ENCODE measurements around the gene METAP2.
"Not testable (repeated sequence)": the region's sequence is repeated elsewhere in the genome, so short reads cannot be mapped to it uniquely, and the experiment has no call there.

DNA sequence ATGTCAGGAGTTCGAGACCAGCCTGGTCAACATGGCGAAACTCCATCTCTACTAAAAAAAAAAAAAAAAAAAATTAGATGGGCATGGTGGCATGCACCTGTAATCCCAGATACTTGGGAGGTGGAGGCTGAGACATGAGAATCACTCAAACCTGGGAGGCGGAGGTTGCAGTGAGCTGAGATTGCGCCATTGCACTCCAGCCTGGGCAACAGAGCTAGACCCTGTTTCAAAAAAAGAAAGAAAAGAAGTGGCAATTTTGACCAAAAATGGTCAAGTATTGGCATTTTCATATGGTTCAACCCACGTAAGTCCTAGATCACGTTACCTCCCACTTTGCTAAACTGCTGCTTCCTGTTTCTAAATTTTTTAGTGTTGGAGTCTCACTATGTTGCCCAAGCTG lies 8.6 kb downstream of the METAP2 start:
- TF ChIP-seq, protein P1, sequence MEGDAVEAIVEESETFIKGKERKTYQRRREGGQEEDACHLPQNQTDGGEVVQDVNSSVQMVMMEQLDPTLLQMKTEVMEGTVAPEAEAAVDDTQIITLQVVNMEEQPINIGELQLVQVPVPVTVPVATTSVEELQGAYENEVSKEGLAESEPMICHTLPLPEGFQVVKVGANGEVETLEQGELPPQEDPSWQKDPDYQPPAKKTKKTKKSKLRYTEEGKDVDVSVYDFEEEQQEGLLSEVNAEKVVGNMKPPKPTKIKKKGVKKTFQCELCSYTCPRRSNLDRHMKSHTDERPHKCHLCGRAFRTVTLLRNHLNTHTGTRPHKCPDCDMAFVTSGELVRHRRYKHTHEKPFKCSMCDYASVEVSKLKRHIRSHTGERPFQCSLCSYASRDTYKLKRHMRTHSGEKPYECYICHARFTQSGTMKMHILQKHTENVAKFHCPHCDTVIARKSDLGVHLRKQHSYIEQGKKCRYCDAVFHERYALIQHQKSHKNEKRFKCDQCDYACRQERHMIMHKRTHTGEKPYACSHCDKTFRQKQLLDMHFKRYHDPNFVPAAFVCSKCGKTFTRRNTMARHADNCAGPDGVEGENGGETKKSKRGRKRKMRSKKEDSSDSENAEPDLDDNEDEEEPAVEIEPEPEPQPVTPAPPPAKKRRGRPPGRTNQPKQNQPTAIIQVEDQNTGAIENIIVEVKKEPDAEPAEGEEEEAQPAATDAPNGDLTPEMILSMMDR (optimal IDR thresholded peaks at IDR 0.05 in 1 of 3, IDR thresholded peaks at IDR 0.05 in 1 of 3, conservative IDR thresholded peaks at IDR 0.05 in 1 of 3; ENCODE audit: extremely low read depth in 1 of 3, insufficient read depth in 2 of 3, low read length in 3 of 3), result not testable (repeated sequence)
- not testable (repeated sequence) for TF ChIP-seq EZH2 (IDR thresholded peaks at IDR 0.05; ENCODE audit: low read length)
